ENCODE results near the gene PCCA. TPM values are rescaled to one million over a fixed set of nuclear protein-coding genes. Genes with fewer than 3 reads are reported as not detected.

The PCCA gene
- total and polyA plus RNA-seq, 2 experiments from 2014 or later = 41.9 to 46.6 TPM

DNA sequence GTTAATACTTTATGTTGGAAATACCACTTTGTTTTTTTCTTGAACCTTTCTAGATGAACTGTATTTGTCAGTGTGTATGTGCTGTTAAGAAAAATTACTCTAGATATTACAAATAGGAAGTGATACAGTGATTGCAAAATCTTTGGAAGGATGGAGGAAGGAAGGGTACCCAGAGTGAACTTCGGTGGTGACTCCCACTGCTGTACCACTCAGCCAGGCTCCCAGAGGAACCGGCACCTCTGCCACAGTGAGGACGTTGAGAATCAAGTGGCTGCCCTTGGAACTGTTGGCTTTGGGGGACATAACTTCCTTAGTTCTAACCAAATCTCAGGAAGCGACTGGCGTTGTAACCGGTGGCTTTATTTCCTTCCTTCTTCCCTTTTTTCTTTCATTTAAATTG lies 184.7 kb downstream of the PCCA start (continued):
- no peak for TF ChIP-seq ETS1 (IDR thresholded peaks at IDR 0.05)
- no peak for TF ChIP-seq STAT1 (IDR thresholded peaks at IDR 0.05; ENCODE audit: unreplicated experiment)

DNA sequence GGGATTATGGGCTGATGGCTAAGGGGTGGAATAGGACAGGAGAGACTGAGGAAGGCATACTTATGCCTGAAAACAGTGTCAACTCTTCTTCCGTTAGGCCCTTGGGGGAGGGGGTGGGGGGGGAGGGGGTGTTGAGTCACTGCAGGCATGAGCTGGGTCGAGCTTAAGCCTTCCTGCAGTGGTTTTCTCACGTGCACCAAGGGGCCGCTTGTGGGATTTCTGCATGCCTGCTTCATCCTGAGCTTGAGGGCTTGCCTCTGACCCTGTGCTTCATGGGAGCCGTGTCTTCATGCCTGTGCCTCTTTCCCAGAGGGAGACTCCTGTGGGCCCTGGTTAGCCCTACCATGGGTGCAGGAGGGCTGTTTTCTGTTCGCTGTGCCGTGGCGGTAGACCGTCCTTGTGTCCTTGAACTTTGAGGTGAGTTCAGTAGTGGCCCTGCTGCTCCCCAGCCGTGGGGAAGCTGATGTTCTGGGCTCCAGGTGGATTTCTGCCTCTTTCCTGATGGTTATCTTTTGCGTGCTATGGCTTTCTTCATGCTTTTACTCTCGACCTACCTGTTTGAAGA lies 186.1 kb downstream of the PCCA start:
- Mint-ChIP-seq H3K27me3 (ENCODE audit: insufficient read depth, low read depth, poor library complexity) (no peaks in the 10 kb centered on the region), H3K27ac (0 out of 2 replicates have a peak overlapping the region, but pooled peaks have one; percentile 13), H3K9me3 (no peaks in the 10 kb centered on the region), H3K36me3 (ENCODE audit: low read depth) (peaks cover under 1% of the 10 kb centered on the region; the same call in 1 of the 3 replicates), H3K4me1 (peaks cover 17% of the 10 kb centered on the region), H3K4me3 (no peak overlapping the region; the same call in 2 of the 3 replicates)
- ATAC-seq (peak; percentile 74), DNase-seq (ENCODE audit: low spot score) (no peak)
- Histone ChIP-seq H3K4me1 (ENCODE audit: insufficient read depth) (no peaks in the 10 kb centered on the region), H3K27ac (ENCODE audit: low read depth) (no peak overlapping the region), H3K27me3 (ENCODE audit: insufficient read depth) (no peaks in the 10 kb centered on the region), H4K20me1 (replicated peaks; ENCODE audit: insufficient read depth) (no peaks in the 10 kb centered on the region), H3K4me3 (no peak overlapping the region), H3K4me2 (no peak overlapping the region), H3K9me2 (ENCODE audit: insufficient read depth) (no peaks in the 10 kb centered on the region), H3F3A (replicated peaks; ENCODE audit: low read depth) (no peaks in the 10 kb centered on the region), H3K36me3 (ENCODE audit: insufficient read depth) (no peaks in the 10 kb centered on the region), H3K79me2 (replicated peaks; ENCODE audit: insufficient read depth) (0 out of 2 replicates have a peak, but pooled peaks cover 4% of the 10 kb centered on the region), H2AFZ (no peak overlapping the region)
- no peak for TF ChIP-seq NANOG (IDR thresholded peaks at IDR 0.05; ENCODE audit: borderline replicate concordance)
- no peak for TF ChIP-seq CREB1 (CRISPR knock-in tag; IDR thresholded peaks at IDR 0.05; ENCODE audit: low read depth)
- no peak for TF ChIP-seq EZH2phosphoT487 (IDR thresholded peaks at IDR 0.05; ENCODE audit: unreplicated experiment)
- TF ChIP-seq CTCF (conservative IDR thresholded peaks at IDR 0.05; ENCODE audit: low read depth in 2 of 2) = no peak

GRCh38 chr13:100275746-100276145 lies 186.9 kb downstream of the PCCA start:
- H3K4me3 ChIP-seq = no peak overlapping the region
- H3K27ac ChIP-seq (ENCODE audit: low read depth) = no peak overlapping the region
- H3F3A ChIP-seq (replicated peaks; ENCODE audit: low read depth) = no peaks in the 10 kb centered on the region
- no peak for ATAC-seq
- no peak overlapping the region for H3K4me2 ChIP-seq
- no peak overlapping the region for H3K4me3 Mint-ChIP-seq
- peaks cover 21% of the 10 kb centered on the region for H3K4me1 Mint-ChIP-seq
- 0 out of 2 replicates have a peak, but pooled peaks cover 4% of the 10 kb centered on the region for H3K79me2 ChIP-seq (replicated peaks; ENCODE audit: insufficient read depth)
- no peaks in the 10 kb centered on the region for H3K9me2 ChIP-seq (ENCODE audit: insufficient read depth)
- peaks cover 3% of the 10 kb centered on the region for H3K27me3 Mint-ChIP-seq (ENCODE audit: insufficient read depth, low read depth, poor library complexity)
- no peaks in the 10 kb centered on the region for H4K20me1 ChIP-seq (replicated peaks; ENCODE audit: insufficient read depth)
- H3K4me1 ChIP-seq (ENCODE audit: insufficient read depth) = no peaks in the 10 kb centered on the region
- no peaks in the 10 kb centered on the region for H3K36me3 ChIP-seq (ENCODE audit: insufficient read depth)
- no peak overlapping the region for H2AFZ ChIP-seq
- H3K9me3 Mint-ChIP-seq = no peaks in the 10 kb centered on the region
- no peak for DNase-seq (ENCODE audit: low spot score)
- peaks cover 7% of the 10 kb centered on the region for H3K36me3 Mint-ChIP-seq (ENCODE audit: low read depth)
- peak overlapping the region; percentile 6; the same call in 1 of the 2 replicates for H3K27ac Mint-ChIP-seq
- no peaks in the 10 kb centered on the region for H3K27me3 ChIP-seq (ENCODE audit: insufficient read depth)
- TF ChIP-seq, protein P1, sequence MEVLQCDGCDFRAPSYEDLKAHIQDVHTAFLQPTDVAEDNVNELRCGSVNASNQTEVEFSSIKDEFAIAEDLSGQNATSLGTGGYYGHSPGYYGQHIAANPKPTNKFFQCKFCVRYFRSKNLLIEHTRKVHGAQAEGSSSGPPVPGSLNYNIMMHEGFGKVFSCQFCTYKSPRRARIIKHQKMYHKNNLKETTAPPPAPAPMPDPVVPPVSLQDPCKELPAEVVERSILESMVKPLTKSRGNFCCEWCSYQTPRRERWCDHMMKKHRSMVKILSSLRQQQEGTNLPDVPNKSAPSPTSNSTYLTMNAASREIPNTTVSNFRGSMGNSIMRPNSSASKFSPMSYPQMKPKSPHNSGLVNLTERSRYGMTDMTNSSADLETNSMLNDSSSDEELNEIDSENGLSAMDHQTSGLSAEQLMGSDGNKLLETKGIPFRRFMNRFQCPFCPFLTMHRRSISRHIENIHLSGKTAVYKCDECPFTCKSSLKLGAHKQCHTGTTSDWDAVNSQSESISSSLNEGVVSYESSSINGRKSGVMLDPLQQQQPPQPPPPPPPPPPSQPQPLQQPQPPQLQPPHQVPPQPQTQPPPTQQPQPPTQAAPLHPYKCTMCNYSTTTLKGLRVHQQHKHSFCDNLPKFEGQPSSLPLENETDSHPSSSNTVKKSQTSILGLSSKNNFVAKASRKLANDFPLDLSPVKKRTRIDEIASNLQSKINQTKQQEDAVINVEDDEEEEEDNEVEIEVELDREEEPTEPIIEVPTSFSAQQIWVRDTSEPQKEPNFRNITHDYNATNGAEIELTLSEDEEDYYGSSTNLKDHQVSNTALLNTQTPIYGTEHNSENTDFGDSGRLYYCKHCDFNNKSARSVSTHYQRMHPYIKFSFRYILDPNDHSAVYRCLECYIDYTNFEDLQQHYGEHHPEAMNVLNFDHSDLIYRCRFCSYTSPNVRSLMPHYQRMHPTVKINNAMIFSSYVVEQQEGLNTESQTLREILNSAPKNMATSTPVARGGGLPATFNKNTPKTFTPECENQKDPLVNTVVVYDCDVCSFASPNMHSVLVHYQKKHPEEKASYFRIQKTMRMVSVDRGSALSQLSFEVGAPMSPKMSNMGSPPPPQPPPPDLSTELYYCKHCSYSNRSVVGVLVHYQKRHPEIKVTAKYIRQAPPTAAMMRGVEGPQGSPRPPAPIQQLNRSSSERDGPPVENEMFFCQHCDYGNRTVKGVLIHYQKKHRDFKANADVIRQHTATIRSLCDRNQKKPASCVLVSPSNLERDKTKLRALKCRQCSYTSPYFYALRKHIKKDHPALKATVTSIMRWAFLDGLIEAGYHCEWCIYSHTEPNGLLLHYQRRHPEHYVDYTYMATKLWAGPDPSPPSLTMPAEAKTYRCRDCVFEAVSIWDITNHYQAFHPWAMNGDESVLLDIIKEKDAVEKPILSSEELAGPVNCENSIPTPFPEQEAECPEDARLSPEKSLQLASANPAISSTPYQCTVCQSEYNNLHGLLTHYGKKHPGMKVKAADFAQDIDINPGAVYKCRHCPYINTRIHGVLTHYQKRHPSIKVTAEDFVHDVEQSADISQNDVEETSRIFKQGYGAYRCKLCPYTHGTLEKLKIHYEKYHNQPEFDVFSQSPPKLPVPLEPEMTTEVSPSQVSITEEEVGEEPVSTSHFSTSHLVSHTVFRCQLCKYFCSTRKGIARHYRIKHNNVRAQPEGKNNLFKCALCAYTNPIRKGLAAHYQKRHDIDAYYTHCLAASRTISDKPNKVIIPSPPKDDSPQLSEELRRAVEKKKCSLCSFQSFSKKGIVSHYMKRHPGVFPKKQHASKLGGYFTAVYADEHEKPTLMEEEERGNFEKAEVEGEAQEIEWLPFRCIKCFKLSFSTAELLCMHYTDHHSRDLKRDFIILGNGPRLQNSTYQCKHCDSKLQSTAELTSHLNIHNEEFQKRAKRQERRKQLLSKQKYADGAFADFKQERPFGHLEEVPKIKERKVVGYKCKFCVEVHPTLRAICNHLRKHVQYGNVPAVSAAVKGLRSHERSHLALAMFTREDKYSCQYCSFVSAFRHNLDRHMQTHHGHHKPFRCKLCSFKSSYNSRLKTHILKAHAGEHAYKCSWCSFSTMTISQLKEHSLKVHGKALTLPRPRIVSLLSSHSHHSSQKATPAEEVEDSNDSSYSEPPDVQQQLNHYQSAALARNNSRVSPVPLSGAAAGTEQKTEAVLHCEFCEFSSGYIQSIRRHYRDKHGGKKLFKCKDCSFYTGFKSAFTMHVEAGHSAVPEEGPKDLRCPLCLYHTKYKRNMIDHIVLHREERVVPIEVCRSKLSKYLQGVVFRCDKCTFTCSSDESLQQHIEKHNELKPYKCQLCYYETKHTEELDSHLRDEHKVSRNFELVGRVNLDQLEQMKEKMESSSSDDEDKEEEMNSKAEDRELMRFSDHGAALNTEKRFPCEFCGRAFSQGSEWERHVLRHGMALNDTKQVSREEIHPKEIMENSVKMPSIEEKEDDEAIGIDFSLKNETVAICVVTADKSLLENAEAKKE (CRISPR knock-in tag; IDR thresholded peaks at IDR 0.05) = no peak

Data from GM23338 (cell line).